Right cardiac atrium (tissue), 5 donors: ENCODE data around the gene PFDN2. TPM values are rescaled to one million over a fixed set of nuclear protein-coding genes. Genes with fewer than 3 reads are reported as not detected.

Experiments used
- ATAC-seq, 2 donors: fragments of 200-7000 bp; cut with Tn5 transposase; one replicate each; pipeline versions ENCODE4 v1.8.0 to v1.9.1; 2020; ENCODE audit warnings: moderate library complexity in 2 of 2, mild to moderate bottlenecking in 1 of 2
- DNase-seq, 3 donors: peaks; one replicate each; pipeline ENCODE4 v3.0.0-alpha.2; 2020
- H3K27ac ChIP-seq: one replicate; pipeline ENCODE4 v1.5.1; 2013; ENCODE audit warnings: mild to moderate bottlenecking, low read length, control low read depth, moderate library complexity
- H3K27me3 ChIP-seq: one replicate; pipeline ENCODE4 v1.6.1; 2013; ENCODE audit not compliant: control insufficient read depth, insufficient read depth
- H3K4me1 ChIP-seq: one replicate; pipeline ENCODE4 v1.6.1; 2013; ENCODE audit warnings: low read length; ENCODE audit not compliant: control insufficient read depth, insufficient read depth
- H3K4me3 ChIP-seq: one replicate; pipeline ENCODE4 v1.5.1; 2013; ENCODE audit warnings: low read length, control low read depth
- H3K9me3 ChIP-seq: one replicate; pipeline ENCODE4 v1.6.1; 2013; ENCODE audit warnings: low read length; ENCODE audit not compliant: control insufficient read depth
- WGBS: extraction: QIAGEN DNeasy Blood & Tissue Kit; methylation state at CpG from one replicate; pipeline ENCODE4 v1.1.7; 2013; 5-methylcytosine and 5-hydroxymethylcytosine counted together
- intact Hi-C, 4 donors: fragments of 100-400 bp; cut with DNase I; formaldehyde crosslinking; loops; one replicate each; pipeline versions ENCODE4 v1.11.0 to v1.14.0; 2022 to 2023
- polyA plus RNA-seq: library from polyadenylated mRNA; stranded (reverse); fragments of 200-250 nt; gene quantifications from one replicate; pipeline ENCODE4 v1.2.3, GENCODE V29; 2013
- total RNA-seq, 4 donors: library from RNA; stranded (reverse); fragmentation: NEBNext Ultra II Directional; extraction: Animal tissue kit (Norgen Biotek cat#: 25700); gene quantifications; one replicate each; pipeline ENCODE4 v1.2.1, GENCODE V29; 2021
- donor health status: healthy with polysubstance abuse.
- donor health status: DM: no; HTN: yes; CAD: no.
- donor health status: DM: no; HTN: no; CAD: no.
- donor health status: DM: no; HTN: yes; CAD: no; lungs with severe emphysema.
- donor health status: DM: yes; HTN: yes; CAD: no.

The PFDN2 gene
- total and polyA plus RNA-seq, 5 donors: 44.9 to 151 (median 54.7) TPM

DNA sequence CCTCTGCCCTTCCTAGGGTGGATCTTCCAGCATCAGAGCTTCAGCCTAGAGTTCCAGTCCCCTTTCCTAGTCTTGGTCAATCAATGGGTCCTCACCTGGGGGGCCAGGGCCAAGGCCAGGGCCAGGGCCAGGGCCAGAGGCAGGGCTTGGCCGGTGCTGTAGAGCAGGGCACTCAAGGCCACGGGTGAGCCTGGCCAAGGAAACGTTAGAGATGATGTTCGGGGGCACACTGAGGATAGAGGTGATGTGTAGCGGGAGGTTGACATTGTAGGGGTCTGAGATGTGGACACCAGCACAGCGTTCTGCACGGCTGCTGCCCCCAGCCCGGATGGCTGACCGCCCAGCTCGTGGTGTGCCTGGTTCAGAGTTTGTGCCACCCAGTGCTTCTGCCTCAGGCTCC lies 66.6 kb downstream of the PFDN2 start:
- no peak overlapping the region for H3K27ac ChIP-seq
- intact Hi-C loops: no loop called here
- no peaks in the 10 kb centered on the region for H3K9me3 ChIP-seq
- no peaks in the 10 kb centered on the region for H3K27me3 ChIP-seq
- no peak for ATAC-seq
- DNase-seq: no peak
- H3K4me3 ChIP-seq: no peak overlapping the region
- H3K4me1 ChIP-seq: peaks cover 2% of the 10 kb centered on the region
- WGBS: 89% methylated on average over 10 of the region's 10 CpGs

Other genes with a start within 250 kb of the PFDN2 start
- gene ITLN1, start 232.9 kb downstream of the PFDN2 start, total RNA-seq: 10 to 100 TPM in 3 of 4 donors, 1 to 10 TPM in 1; 6.4 to 30.0 (median 21.2) TPM
- 3.0 TPM for gene ITLN1, start 232.9 kb downstream of the PFDN2 start, polyA plus RNA-seq
- 1 to 10 TPM in 2 of 4 donors, under 1 TPM in 2; 0.58 to 2.1 (median 0.94) TPM for gene ITLN2, start 163.2 kb downstream of the PFDN2 start, total RNA-seq
- 0.88 TPM for gene ITLN2, start 163.2 kb downstream of the PFDN2 start, polyA plus RNA-seq
- 10 to 100 TPM; 18.8 to 27.2 (median 25.3) TPM for gene F11R, start 96.9 kb downstream of the PFDN2 start, total RNA-seq
- gene F11R, start 96.9 kb downstream of the PFDN2 start, polyA plus RNA-seq: 12.6 TPM
- gene TSTD1, start 79.1 kb downstream of the PFDN2 start, total RNA-seq: 10 to 100 TPM; 23.5 to 46.8 (median 35.8) TPM
- 63.6 TPM for gene TSTD1, start 79.1 kb downstream of the PFDN2 start, polyA plus RNA-seq
- gene USF1, start 72.1 kb downstream of the PFDN2 start, total RNA-seq: 10 to 100 TPM; 34.5 to 41.4 (median 40.7) TPM
- gene USF1, start 72.1 kb downstream of the PFDN2 start, polyA plus RNA-seq: 32.8 TPM
- gene ARHGAP30, start 48.1 kb downstream of the PFDN2 start, total RNA-seq: 1 to 10 TPM; 2.7 to 5.0 (median 4.7) TPM
- 1.5 TPM for gene ARHGAP30, start 48.1 kb downstream of the PFDN2 start, polyA plus RNA-seq
- gene NECTIN4, start 28.5 kb downstream of the PFDN2 start, total RNA-seq: not detected
- 0.02 TPM for gene NECTIN4, start 28.5 kb downstream of the PFDN2 start, polyA plus RNA-seq
- 1 to 10 TPM; 3.4 to 5.4 (median 4.4) TPM for gene KLHDC9, start 19.7 kb downstream of the PFDN2 start, total RNA-seq
- 5.1 TPM for gene KLHDC9, start 19.7 kb downstream of the PFDN2 start, polyA plus RNA-seq
- 10 to 100 TPM; 28.0 to 33.5 (median 30.4) TPM for gene NIT1, start 68 bp upstream of the PFDN2 start, total RNA-seq
- gene NIT1, start 68 bp upstream of the PFDN2 start, polyA plus RNA-seq: 29.7 TPM
- gene DEDD, start 14.6 kb upstream of the PFDN2 start, total RNA-seq: 10 to 100 TPM; 26.3 to 30.6 (median 28.7) TPM
- gene DEDD, start 14.6 kb upstream of the PFDN2 start, polyA plus RNA-seq: 15.5 TPM
- gene UFC1, start 35.9 kb upstream of the PFDN2 start, total RNA-seq: 10 to 100 TPM; 82.6 to 91.0 (median 89.1) TPM
- 99.9 TPM for gene UFC1, start 35.9 kb upstream of the PFDN2 start, polyA plus RNA-seq
- 10 to 100 TPM; 14.9 to 25.7 (median 20.9) TPM for gene USP21, start 41.5 kb upstream of the PFDN2 start, total RNA-seq
- gene USP21, start 41.5 kb upstream of the PFDN2 start, polyA plus RNA-seq: 18.1 TPM
- gene PPOX, start 48.4 kb upstream of the PFDN2 start, total RNA-seq: 10 to 100 TPM; 11.4 to 16.0 (median 14.9) TPM
- gene PPOX, start 48.4 kb upstream of the PFDN2 start, polyA plus RNA-seq: 15.2 TPM
- gene B4GALT3, start 59.5 kb upstream of the PFDN2 start, total RNA-seq: 10 to 100 TPM; 16.0 to 21.0 (median 19.7) TPM
- gene B4GALT3, start 59.5 kb upstream of the PFDN2 start, polyA plus RNA-seq: 17.5 TPM
- gene ADAMTS4, start 81.0 kb upstream of the PFDN2 start, total RNA-seq: 100 to 1,000 TPM in 1 of 4 donors, 10 to 100 TPM in 2, 1 to 10 TPM in 1; 6.9 to 111 (median 17.2) TPM
- 24.4 TPM for gene ADAMTS4, start 81.0 kb upstream of the PFDN2 start, polyA plus RNA-seq
- gene NDUFS2, start 84.3 kb upstream of the PFDN2 start, total RNA-seq: 100 to 1,000 TPM; 162 to 229 (median 177) TPM
- gene NDUFS2, start 84.3 kb upstream of the PFDN2 start, polyA plus RNA-seq: 219 TPM
- gene FCER1G, start 97.3 kb upstream of the PFDN2 start, total RNA-seq: 10 to 100 TPM; 23.3 to 44.3 (median 32.9) TPM
- gene FCER1G, start 97.3 kb upstream of the PFDN2 start, polyA plus RNA-seq: 33.4 TPM
- not detected for gene APOA2, start 105.6 kb upstream of the PFDN2 start, total RNA-seq
- 0.34 TPM for gene APOA2, start 105.6 kb upstream of the PFDN2 start, polyA plus RNA-seq
- gene TOMM40L, start 108.0 kb upstream of the PFDN2 start, total RNA-seq: 10 to 100 TPM; 27.7 to 42.9 (median 32.1) TPM
- gene TOMM40L, start 108.0 kb upstream of the PFDN2 start, polyA plus RNA-seq: 31.9 TPM
- gene NR1I3, start 120.2 kb upstream of the PFDN2 start, total RNA-seq: not detected
- gene NR1I3, start 120.2 kb upstream of the PFDN2 start, polyA plus RNA-seq: 0.18 TPM
- gene PCP4L1, start 140.7 kb upstream of the PFDN2 start, total RNA-seq: under 1 TPM; 0.21 to 0.94 (median 0.57) TPM
- gene PCP4L1, start 140.7 kb upstream of the PFDN2 start, polyA plus RNA-seq: 0.45 TPM
- gene MPZ, start 191.9 kb upstream of the PFDN2 start, total RNA-seq: 10 to 100 TPM in 1 of 4 donors, 1 to 10 TPM in 3; 4.8 to 10.2 (median 8.5) TPM
- 23.2 TPM for gene MPZ, start 191.9 kb upstream of the PFDN2 start, polyA plus RNA-seq
- 100 to 1,000 TPM; 236 to 275 (median 248) TPM for gene SDHC, start 196.3 kb upstream of the PFDN2 start, total RNA-seq
- 167 TPM for gene SDHC, start 196.3 kb upstream of the PFDN2 start, polyA plus RNA-seq
- gene CFAP126, start 249.8 kb upstream of the PFDN2 start, total RNA-seq: not detected
- gene CFAP126, start 249.8 kb upstream of the PFDN2 start, polyA plus RNA-seq: not detected